GM18858 (cell line): Measurements from ENCODE around the gene TGFBR1.

Source experiments
- ATAC-seq: cut with Tn5 transposase; IDR thresholded peaks from one replicate; pipeline ENCODE4 v1.9.1; 2021; ENCODE audit not compliant: unreplicated experiment

Gene TGFBR1

DNA sequence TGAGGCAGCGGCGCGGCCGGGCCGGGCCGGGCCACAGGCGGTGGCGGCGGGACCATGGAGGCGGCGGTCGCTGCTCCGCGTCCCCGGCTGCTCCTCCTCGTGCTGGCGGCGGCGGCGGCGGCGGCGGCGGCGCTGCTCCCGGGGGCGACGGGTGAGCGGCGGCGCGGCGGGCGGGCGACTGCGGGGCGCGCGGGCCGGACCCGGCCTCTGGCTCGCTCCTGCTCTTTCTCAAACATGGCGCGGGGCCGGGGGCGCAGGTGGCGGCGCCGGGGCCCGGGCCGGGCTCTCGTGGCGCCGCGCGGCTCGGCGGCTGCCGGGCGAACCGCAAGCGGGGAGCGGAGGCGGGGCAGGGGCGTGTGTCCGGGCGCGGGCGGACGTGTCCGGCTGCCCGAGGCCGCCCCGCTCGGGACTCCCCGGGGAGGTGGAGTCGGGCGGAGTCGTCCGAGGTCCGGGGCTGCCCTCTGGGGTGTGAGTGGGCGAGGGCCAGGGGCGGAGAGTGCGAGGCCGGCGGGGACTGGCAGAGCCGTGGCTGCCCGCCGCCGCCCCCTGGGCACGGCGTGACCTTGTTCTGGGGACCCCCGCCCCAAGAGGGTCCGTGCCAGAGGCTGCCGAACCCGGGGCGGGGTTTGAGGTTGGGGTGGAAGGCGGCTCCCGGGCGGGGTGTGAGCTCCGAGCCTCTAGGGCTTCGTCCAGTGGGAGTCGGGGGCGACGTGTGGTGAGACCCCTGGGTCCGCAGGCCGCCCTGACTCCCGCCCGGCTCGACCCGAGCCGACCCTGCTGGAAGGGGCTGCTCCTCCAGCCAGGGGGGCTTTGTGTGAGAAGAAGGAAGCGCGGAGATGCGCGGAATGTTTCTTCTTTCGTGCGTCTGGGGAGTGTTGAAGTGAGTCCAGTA, 485 bp downstream of the TGFBR1 start:
- ATAC-seq = peak; percentile 28

DNA sequence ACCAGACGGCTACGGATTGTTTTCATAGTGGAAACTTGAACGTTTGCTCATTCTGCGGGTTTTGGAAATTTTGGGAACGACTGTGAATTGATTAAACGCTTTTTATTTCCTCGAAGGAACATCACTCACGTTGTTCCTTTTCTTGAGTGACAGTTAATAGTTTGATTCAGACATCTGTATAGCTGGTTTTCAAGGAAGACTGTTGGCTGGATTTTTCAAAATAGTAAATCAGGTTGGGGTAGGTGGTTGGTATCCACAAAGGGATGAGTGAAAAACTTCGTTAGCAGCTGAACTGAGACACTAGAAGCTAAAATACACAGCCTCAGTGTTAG, 1.1 kb downstream of the TGFBR1 start:
- ATAC-seq = no peak

DNA sequence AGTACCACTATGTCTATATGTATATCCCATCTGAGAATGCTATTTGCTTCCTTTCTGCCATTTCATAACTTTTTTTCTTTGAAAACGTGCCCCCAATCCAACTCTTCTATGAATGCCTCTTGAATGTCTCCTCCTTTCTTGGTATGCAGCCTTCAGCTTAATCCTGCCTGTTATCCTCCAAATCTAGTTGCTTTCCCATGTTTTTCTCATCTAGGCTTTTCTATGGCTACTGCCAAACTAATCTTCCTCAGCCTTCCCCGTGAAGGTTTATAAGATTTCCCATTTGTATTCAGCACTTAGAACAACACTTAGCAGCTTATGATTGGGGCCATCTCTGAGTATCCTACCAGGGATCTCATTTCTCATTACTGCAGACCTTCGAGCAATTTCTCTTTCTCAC, 2.5 kb downstream of the TGFBR1 start:
- no peak for ATAC-seq

DNA sequence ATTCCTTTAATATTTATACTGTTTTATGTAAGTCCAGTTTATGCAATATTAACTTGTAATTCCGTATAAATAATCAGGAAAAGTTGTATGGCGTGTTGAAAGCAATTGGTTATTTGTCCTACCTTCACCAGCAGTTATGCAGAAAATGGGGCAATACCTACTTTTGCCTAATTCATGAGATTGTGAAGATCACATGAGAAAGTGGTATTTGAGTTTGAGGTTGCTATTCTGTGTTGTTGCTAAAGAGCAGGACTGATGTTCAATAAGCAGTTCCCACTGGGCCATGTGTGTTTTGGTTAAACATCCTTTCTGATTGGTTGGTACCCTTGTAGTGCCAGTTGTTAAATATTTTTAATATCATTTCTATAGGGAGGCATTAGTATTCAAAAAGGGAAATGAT, 3.2 kb downstream of the TGFBR1 start:
- no peak for ATAC-seq

DNA sequence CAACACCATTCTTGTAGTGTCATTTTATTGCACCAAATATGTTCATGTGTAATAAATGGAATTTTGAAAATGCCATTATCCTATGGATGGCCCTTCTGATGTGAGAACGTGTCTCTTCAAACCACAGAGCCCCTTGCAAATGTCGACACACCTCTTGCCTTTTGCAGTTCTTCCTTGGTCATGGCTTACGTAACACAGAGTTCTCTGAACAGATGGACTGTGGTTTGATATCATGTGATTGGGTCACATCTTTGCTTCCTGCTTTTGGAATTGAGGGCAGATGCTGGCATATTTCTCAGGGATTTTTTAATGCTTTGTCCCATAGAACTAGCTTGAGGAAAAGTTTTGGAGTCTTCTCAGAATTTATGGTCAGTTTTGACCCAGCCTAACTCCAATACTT, 4.6 kb downstream of the TGFBR1 start:
- no peak for ATAC-seq

DNA sequence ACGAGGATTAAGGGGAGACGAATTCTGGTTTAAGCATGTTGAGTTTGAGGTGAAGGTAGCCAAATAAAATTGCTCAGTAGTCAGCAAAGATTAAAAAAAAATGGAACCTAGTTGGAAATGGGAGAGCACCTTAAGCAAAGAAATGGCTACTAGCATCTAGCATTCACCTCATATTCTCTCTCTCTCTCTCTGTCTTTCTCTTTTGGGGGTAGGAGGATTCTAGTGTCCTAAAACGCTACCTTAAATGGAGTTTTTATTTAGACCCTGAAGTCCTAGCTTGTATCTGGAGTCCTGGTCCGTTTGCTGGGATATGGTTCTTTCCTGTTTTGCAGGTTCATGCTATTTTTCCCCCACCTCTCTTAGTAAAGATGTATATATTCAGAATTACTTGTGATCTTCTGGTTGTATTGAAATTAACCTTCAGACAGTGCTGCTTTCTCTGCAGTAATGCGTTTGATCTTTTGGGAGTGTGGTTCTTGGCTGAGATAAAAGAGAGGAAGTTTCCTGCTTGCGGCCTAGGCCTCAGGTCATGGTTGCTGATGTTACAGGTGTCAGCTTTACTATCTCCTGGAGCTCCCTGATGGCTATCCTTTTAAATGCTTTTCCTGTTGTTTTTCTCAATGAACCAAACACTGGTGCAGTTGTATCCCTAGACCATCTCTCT, 8.0 kb downstream of the TGFBR1 start:
- no peak for ATAC-seq

DNA sequence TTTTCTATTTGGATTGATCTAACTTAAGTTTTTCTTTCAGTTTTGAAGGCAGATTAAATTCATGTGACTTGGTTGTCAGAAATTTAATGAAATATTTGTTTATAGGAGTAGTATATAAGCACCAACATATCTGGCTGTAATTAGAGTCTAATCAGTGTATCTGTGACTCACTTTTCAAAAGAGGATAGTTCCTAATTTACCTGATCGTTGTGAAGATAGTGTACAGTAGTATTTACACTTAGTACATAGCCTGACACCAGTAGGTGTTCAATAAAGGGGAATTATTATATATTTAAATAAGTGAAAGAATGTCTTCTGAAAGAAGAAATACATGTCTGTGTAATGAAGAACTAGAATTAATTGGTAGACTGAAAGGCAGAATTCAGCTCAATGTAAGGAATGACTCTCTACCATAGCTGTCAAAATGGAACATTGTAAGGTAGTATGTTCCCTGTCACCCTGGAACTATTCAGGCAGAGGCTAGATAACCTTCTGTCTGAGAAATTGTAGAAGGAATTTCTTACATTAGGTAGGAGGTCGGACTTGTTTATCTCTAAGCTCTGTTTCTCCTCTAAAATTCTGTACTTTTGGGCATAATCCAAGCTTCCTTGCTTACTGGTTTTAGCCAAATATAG, 8.6 kb downstream of the TGFBR1 start:
- no peak for ATAC-seq

DNA sequence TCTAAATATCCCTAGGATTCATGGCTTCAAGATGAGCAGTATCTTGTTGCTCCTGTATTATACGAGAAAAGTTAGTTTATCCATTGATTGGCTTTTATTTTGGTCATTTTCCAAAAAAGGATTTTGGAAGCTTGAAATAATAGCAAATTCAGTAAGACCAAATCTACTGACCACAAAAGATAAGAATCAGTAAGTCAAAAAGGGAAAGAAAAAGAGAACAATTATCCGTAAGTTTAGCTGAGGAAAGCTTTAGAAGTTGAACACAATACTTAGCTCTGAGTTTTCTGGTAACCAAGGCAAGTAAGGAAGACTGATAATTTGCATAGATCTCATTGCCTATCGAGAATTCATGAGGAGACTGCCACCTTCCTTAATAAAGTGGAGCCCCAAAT, 9.1 kb downstream of the TGFBR1 start:
- ATAC-seq = no peak

DNA sequence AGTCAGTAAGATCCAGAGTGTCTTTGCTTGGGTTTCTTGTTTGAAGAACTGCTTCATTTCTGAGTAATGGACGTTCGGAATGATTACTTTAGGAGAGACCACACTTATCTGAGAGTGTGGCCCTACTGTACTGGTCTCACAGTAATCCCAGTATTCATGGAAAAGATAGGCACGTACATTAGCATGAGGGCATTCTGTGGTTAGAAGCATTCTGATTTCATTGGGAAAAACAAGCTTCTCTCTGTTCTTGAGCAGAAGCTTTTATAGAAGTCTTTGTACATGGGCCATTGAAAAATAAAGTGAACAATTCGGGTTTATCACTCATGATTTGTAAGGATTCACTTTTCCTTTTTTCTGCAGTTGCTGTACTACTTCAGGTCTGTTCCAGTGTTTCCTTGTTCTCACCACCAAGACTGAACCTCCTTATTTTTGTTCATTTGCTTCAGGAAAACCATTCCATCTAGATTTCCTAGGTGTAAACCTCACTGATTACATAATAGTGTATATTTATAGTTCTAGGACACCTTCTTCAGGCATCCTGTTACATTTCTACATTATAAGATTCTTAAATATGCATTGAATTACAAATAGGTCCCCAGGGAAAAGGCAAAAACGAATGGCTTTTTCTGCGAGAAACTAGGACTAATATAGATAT, 10.1 kb downstream of the TGFBR1 start:
- ATAC-seq = no peak

DNA sequence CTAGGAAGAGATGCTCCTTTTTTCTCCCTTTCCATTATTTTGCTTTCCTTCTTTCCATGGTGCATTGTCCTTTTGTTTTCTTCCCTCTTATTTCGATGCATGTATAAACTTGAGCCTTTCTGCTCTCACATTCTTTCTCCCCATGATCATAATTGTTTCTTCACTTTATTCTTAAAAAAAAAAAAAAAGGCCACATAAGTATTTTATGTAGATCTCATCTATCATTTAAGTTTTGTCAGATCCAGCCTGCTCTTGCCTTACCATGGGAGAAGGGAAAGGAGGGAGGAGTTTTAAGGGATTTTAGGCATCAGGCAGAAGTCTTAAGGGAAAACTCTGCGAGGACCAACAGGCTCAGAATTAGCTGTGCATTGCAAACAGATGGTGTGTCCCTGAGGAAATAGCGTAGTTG, 11.1 kb downstream of the TGFBR1 start:
- ATAC-seq = no peak

DNA sequence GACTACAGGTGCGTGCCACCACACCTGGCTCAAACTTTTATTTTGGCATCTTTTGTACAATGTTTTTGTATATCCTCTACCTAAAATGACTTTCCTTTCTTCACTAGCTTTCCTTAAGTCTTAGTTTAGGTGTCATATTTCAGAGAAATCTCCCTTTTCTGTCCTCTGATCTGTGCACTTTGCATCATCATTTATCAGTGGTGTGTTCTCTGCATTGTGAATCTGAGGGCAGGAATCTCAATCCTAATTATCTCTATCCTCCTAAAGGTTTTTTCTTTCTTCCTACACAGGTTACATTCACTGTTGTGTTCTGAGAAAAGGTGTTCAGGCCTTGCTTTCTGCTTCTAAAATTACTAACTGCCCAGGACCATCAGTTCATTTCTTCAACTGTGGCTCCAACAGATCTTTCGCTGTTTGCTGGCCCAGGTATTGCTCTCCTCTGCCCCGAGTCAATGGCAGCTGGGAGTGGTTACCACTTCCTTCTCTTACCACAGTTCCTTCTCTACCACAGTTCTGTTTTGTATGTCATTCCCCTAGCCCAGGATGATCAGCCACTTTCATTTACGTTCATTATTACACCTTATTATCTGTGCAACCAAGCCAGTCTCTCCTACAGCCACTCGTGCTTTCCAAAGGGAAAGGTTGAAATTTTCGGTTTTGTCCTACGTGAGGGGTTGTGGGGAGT, 14.0 kb downstream of the TGFBR1 start:
- ATAC-seq = peak; percentile 90

DNA sequence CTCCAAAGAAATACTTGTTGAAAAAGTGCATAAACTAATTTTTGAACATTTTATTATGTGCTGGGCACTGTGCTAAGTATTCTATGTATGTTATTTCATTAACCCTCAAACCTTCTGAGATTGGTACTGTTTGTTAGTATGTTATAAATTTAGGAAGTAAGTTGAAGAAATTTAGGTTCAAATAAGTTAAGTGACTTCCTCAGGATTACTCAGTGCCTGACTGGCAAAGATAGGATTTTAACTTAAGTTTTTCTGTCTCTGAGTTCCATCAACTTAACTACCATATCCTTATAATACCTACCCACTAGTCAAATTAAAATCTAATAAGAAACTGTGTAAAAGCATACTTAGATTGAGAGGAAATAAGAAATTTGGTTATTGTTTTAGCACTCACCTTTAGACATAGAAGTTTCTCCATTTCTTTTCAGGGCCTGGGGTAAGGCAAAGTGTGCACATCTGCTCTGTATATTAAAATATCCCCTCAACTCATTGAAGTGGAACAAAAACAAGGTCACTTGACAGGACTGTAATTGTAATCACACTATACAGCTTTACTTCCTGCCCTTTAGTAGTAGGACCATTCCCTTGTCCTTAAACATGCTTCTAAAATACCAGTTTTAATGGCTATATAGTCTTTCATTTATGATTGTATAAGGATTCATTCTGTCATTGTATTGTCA, 15.2 kb downstream of the TGFBR1 start:
- no peak for ATAC-seq

DNA sequence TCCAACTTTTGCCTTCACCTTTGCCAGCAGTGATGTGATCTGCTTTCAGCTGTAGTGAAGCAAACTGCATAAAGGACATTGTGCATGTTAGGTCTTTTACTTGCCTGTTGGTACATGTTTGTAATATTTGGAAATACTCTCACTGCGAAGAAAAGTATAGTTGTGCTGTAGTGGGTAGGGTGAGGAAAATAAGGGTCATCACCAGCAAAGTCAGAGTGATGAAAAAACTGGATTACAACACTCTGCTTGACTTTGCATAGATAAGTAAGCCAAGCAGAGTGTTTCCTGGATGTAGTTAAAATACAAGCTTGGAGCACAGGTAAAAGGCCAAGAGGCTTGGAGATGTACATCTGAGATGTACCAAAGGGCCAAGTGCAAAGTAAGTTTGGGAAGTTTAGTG, 16.7 kb downstream of the TGFBR1 start:
- no peak for ATAC-seq

DNA sequence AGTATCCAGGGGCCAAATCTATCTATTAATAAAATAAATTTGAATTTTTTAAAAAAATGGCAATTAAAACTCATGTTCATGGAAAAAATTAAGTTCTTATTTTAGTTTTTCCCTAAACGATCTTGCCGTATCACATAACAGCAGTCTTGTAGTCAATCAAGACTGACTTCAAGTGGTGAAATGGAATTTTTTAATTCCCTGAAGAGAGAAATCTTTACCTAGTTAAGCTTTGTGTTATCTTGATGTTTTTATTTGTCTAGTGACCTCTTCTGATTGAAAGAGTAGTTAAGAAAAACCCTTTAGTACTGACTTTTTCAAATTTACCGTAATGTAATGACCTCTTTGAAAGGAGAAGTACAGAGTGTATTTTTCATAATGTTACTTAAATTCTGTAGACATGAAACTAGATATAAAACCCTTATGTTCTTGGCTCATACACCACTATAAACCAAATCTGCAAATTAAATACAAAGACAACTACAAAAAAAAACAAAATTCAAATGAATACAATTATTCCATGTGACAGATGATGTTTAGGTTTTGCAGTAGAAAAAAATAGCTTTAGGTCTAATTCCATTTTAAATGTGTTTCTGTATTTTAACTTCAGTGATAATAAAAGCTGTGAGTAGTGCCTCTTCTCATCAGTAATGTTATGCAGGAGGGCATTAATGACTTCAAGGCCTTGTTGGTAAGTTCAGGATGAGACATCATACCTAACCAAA, 19.8 kb downstream of the TGFBR1 start:
- no peak for ATAC-seq

DNA sequence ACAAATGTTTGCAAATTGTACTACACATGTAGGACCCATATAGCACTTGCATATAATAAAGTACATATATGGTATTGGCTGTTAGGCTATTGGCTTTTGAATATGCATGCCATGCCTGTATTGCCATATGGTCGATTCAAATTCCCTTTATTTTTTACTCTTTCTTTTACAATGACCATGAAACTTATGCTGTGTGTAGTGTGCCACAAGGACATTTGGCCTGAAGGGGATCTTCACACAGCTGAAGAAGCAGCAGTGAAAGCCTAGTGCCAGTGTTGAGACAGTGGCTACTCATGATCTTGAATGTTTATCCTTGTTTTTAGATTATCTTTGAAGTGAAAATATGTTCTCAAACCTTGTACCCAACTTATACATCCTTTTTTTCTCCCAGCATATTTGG, 20.5 kb downstream of the TGFBR1 start:
- no peak for ATAC-seq

DNA sequence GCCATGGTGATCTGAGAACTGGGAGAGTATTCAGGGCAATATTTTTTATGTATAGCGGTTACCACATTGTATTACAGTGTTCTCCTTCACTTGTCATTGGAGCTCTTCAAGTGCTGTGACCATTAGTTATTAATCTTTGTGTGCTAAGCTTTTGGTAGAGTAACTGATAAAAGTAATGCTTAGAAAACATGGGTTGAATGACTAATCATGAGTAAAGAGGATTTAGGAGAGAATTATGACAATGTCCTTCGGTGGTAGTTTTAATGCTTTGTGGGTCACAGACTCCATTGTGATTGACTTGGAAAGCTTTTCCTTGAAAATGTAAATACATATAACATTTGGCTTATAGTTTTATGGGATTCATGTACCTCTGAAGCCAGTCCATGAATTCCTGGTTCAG, 21.4 kb downstream of the TGFBR1 start:
- ATAC-seq = no peak

DNA sequence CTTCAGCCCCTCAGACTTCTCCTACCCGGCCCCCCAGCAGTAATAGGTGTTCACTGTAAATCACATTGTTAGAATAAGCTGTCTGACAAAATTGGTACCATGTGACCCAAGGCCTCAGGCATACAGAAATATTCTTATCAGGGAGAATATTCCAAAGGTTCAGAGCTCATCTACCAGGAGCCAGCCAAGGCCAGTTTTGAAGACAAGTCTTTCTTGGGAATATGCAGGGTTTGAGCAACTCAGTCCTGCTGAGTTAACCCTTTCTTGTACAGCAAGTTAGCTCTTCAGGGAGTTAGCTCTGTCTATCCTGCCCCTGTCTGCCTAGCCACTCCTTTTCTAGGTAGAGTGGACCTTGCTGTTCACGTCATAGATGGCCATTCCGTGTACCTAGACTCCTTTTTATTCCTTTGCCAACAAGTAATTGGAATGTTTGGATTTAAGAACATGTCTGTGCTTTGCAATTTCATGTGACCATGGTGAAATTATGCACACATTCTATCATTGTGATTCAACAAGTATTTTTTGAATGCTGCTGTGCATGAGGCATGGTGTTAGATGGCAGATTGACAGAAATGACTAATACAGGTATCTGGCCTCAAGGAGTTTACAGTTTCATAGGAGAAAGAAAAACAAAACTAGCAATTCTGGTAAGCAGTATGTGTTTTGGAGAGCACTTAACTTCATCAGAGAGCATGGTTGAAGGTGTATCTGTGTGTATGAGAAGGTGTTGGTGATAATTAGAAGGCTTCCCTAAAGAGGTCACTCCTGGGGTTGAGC, 22.6 kb downstream of the TGFBR1 start:
- peak; percentile 30 for ATAC-seq

DNA sequence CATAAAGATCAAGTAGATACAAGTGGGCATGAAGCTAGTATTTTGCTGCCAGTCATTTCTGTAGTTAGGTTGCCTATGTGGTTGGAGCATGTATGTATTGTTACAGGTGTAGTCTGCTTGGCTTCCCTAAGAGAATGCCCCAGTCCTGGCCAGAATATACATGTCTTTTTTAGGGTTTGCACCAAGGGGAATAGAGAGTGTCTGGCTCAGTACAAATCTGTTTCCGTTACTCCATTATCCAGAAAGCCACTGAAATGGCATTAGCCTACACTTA, 23.2 kb downstream of the TGFBR1 start:
- no peak for ATAC-seq

DNA sequence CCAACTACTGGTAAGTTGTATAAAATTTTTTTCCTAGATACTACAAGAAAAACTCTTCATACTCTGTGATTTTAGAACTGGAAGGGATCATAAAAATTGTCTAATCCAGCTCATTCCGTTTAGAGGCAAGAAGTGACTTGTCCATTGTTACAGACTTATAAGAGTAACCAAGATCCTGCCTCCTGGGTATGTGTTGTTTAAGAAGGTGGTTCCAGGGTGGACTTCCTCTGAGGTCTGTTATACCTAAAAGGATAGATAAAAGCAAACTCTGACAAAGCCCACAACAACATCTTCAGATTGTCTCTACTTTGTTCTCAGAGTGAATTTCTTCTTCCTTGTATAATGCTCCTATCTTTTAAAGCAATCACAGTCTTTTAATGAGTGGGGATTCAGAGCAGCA, 24.2 kb downstream of the TGFBR1 start:
- no peak for ATAC-seq
